GM12801 (cell line): ENCODE results near the gene FAM177B.

Experiments
- CTCF ChIP-seq: IDR thresholded peaks from one replicate; pipeline ENCODE4 v1.5.1; 2011; ENCODE audit warnings: control low read depth; ENCODE audit not compliant: insufficient read length; ENCODE audit errors: extremely low read depth

Gene FAM177B

GRCh38 chr1:222706815-222707214 lies 30.2 kb upstream of the FAM177B start:
- TF ChIP-seq CTCF: no peak

- TF ChIP-seq CTCF: no peak
Observed at GRCh38 chr1:222709700-222710153, 27.3 kb upstream of the FAM177B start.

- TF ChIP-seq CTCF: no peak
Observed at GRCh38 chr1:222711319-222712252, 25.4 kb upstream of the FAM177B start.

- no peak for TF ChIP-seq CTCF
Observed at GRCh38 chr1:222712253-222713090, 24.5 kb upstream of the FAM177B start, which contains the start of the genes AIDA and BROX. Gene AIDA, minus strand, starts transcription at chr1:222712491. Its CDS starts 174 bp downstream, at chr1:222712317. Gene BROX, plus strand, starts transcription at chr1:222712564. Its CDS starts 3,136 bp downstream, at chr1:222715700.

- TF ChIP-seq CTCF: no peak
Observed at GRCh38 chr1:222713091-222713961, 23.7 kb upstream of the FAM177B start.

GRCh38 chr1:222716393-222716792 lies 20.6 kb upstream of the FAM177B start:
- TF ChIP-seq CTCF: no peak
